Inferior parietal cortex (tissue), 1 donor: ENCODE data around the gene COL19A1.

ENCODE experiments used
- DNase-seq: peaks from one replicate; pipeline ENCODE4 v3.0.0-alpha.2; 2016; ENCODE audit errors: extremely low spot score

COL19A1 gene

GRCh38 chr6:70221715-70222438 is 355.5 kb downstream of the COL19A1 start:
- DNase-seq, result no peak

GRCh38 chr6:70222439-70222749 is 356.0 kb downstream of the COL19A1 start:
- DNase-seq, result no peak

- no peak for DNase-seq
Observed at GRCh38 chr6:70225055-70225454, 358.7 kb downstream of the COL19A1 start.

DNA sequence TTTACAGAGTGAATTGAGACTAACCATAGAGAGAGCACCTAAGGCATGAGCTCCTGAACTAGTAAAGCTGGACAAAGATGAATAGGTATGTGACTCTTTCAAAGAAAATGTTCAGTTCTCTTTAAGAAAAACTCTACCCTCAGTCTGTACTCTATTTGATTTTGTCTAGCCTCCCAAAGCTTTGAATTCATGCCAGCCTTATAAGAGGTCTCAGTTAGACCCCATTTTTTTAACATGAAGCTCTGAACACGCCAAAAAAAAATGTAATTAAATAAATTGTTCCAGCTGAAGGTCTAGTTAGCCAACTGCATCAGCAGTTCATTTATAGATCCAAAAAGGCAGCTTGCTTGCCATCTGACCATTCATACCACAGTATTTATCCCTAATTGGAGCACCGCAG is 365.0 kb downstream of the COL19A1 start:
- no peak for DNase-seq

DNA sequence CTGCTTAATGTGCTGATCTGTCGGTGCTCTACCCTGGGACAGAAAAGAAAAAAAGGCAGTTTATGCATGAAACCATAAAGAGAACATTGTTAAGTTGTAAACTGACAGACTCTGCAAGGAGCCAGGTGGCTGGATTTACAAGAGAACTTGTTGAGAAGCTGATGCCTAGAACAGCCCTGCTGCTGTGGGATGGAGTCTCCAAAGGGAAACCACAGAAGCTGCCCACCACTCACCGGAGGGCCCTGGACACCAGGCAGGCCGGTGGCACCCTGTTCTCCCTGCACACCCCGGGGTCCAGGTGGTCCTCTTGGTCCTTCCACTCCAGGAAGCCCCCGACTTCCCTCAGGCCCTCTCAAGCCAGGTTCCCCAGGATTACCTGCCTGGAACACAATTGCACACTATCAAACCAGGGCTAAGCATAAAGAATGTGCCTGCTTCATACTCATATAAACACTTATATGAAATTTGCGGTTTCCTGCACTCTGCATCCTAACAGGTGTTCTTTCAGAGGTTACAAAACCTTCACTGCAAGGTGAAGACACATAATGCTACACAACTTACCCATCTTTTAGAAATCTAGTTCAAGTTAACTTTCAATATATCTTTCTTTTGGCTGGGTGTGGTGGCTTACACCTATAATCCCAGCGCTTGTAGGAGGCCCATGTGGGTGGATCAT is 368.3 kb downstream of the COL19A1 start:
- DNase-seq, result no peak

DNA sequence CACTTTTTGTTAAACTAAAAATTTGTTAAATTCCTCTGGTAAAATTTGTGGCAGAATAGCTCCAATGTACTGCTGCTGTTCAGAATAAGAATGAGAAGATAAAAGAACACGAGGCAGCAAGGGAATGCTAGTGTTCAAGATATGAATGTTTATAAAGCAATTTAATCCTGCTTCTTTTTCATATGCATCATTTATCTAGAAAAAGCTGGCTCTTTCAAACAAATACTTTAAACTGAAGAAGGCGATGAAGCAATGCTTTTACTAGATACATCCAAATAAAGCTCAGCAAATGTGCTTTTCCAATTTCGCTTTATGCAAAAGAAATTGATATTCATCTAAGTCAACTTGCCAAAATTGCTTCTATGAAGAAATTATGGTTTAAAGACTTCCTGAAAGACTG is 370.0 kb downstream of the COL19A1 start:
- DNase-seq, result no peak

DNA sequence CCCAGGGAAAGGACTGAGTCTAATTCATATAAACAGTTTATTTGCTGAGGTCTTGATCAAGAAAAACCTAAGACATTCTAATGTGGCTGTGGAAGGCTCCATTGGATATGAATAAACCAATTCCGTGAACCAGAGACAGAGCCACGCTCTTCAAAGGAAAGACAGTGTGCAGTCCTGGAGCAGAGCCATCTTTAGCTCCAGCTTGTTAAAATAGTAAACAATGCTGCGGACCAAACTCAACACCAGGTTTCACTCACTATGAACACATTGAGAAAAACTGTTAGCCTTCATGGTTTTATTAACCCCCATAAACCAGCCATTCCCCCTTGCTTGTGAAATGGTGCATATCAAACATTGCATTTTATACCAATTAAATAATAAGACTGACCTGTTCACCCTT is 374.7 kb downstream of the COL19A1 start:
- DNase-seq, result no peak

GRCh38 chr6:70241991-70242420 is 375.6 kb downstream of the COL19A1 start:
- DNase-seq, result no peak

DNA sequence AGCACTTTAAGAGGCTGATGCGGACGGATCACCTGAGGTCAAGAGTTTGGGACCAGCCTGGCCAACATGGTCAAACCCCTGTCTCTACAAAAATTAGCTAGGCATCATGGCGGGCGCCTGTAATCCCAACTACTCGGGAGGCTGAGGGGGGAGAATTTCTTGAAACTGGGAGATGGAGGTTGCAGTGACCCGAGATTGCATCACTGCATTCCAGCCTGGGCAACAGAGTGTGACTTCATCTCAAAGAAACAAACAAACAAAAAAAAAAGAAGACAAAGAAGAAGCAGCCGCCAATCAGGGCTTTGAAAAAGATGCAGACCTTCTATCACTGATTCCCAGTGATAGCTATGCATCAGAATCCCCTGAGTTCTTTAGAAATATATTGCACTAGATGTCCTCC is 379.8 kb downstream of the COL19A1 start:
- DNase-seq, result no peak

DNA sequence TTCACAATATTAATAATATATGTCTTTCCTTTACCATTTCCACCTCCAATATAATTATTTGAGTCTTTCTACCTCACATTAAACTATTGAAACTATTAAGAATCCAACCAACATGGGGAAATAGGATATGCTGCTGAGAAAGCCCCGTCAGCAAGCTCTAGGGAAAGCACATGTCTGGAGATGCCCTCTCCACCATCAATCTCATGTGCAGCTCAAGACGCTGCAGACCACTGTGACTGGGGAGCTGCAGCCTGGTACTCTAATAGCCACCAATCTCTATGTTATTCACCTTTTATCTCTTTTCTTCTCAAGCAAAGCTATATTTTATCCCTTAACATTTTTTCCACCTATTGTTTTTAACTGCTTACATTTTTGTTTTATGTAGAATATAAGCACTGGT is 386.2 kb downstream of the COL19A1 start:
- no peak for DNase-seq

DNA sequence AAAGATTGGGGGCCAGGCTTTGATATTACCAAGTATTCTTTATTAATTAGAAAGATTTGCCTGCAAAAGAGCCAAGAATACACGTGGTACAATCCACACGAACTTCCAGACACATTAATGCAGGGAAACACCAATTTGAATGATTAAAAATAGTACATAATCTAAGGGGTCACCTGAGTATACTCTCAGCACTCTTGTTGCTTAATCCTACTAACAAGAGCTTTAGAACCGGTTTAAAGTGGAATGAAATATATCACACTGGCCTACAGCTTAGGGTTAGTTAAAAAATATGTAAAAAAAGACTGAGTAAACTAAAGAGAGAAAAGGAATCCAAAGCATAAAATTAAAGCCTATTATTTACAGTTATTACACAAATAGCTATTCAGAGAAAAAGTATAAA is 387.6 kb downstream of the COL19A1 start:
- no peak for DNase-seq

- DNase-seq, result no peak
Observed at GRCh38 chr6:70254784-70255183, 388.4 kb downstream of the COL19A1 start.

GRCh38 chr6:70257768-70258273 is 391.5 kb downstream of the COL19A1 start:
- no peak for DNase-seq

DNA sequence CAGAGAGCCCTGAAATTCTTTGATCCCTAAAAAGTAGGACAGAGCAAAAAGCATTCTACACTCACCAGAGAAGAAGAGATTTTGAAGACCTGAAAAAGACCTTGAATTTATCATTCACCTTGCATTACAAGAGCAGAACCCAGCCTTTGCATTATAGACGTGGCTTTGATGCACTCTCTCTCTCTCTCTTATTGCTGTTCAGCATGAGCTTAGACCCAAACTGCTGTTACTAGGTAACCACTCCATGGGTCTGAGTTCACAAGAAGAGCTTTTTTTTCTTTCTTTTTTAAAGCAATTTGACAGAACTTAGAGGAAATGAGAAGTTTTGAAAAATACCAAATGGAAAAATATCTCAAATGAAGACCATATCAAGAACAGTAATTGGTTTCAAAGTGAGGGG is 392.1 kb downstream of the COL19A1 start:
- DNase-seq, result no peak
